HepG2 (cell line): ENCODE measurements around the gene CDH13. TPM values are rescaled to one million over a fixed set of nuclear protein-coding genes. Genes with fewer than 3 reads are reported as not detected.

Experiments
- ATAC-seq: fragments of 200-7000 bp; cut with Tn5 transposase; 3 replicates; pipeline ENCODE4 v1.9.1; 2020; ENCODE audit warnings: mild to moderate bottlenecking, moderate library complexity
- BruUV-seq: library from RNA; stranded (reverse); fragments of 400-500 nt; replicated peaks from 2 replicates; lab custom pipeline; 2021; lab: Mats Ljungman, UMichigan
- CTCF ChIA-PET: fragments of 300-600 bp; formaldehyde crosslinking; extraction: SDS; loops from one replicate; lab custom pipeline; 2021; ENCODE audit warnings: low total read pairs, inconsistent platforms, low intra/inter-chr PET ratio; lab: Yijun Ruan, JAX
- POLR2A ChIA-PET: fragments of 350-600 bp; sonication (Branson Sonifier 250); formaldehyde crosslinking; loops from one replicate; lab custom pipeline; 2020; ENCODE audit warnings: antibody characterized with exemption, inconsistent platforms; lab: Yijun Ruan, JAX
- DNase-seq: peaks from one replicate; pipeline ENCODE4 v3.0.0-alpha.2; 2015; ENCODE audit warnings: low spot score
- FAIRE-seq: peaks from 3 replicates; lab custom pipeline; 2011; peaks lifted over from hg19 to GRCh38; lab: Jason Lieb, UNC
- H2AFZ ChIP-seq: one replicate; pipeline ENCODE4 v1.6.1; 2011; ENCODE audit warnings: low read length, inconsistent platforms
- H3K27ac ChIP-seq: fragments of 300-600 bp; 3 replicates; pipeline ENCODE4 v1.8.0; 2011; ENCODE audit warnings: mixed run types, mild to moderate bottlenecking, mixed read lengths, low read length, inconsistent platforms; ENCODE audit not compliant: insufficient read depth; ENCODE audit errors: extremely low read length
- H3K27me3 ChIP-seq, 2 experiments: fragments of 200-600 bp in 1 of 2; 2 replicates in 1 of 2; 3 replicates in 1 of 2; pipeline versions ENCODE4 v1.6.0 to v1.8.0; 2011; ENCODE audit warnings: low read length in 2 of 2, mild to moderate bottlenecking in 2 of 2, moderate library complexity in 2 of 2, inconsistent platforms in 1 of 2; ENCODE audit not compliant: insufficient read depth in 2 of 2, control insufficient read depth in 1 of 2
- H3K36me3 ChIP-seq, 2 experiments: fragments of 200-600 bp in 1 of 2; replicated peaks in 1 of 2; 2 replicates in 1 of 2; 3 replicates in 1 of 2; pipeline versions ENCODE4 v1.5.1 to v1.8.0; 2011; ENCODE audit warnings: low read length in 2 of 2, inconsistent platforms in 1 of 2; ENCODE audit not compliant: insufficient read depth in 2 of 2, control insufficient read depth in 1 of 2
- H3K4me1 ChIP-seq: 2 replicates; pipeline ENCODE4 v1.5.1; 2012; ENCODE audit warnings: low read length, inconsistent platforms; ENCODE audit not compliant: insufficient read depth
- H3K4me2 ChIP-seq: 2 replicates; pipeline ENCODE4 v1.6.0; 2011; ENCODE audit warnings: low read depth, low read length, inconsistent platforms
- H3K4me3 ChIP-seq, 3 experiments: fragments of 200-600 bp in 1 of 3; sonication (generic), shearing (Covaris generic) in 1 of 3; replicated peaks in 1 of 3; 2 replicates each; pipeline ENCODE4 v1.5.1; 2011 to 2016; ENCODE audit warnings: low read length in 3 of 3, inconsistent platforms in 2 of 3, low read depth in 2 of 3, mild to moderate bottlenecking in 2 of 3, control low read depth in 1 of 3, mixed read lengths in 1 of 3; ENCODE audit not compliant: insufficient read depth in 1 of 3
- H3K79me2 ChIP-seq: one replicate; pipeline ENCODE4 v1.6.1; 2011; ENCODE audit warnings: low read length, inconsistent platforms; ENCODE audit not compliant: insufficient read depth
- H3K9ac ChIP-seq: 2 replicates; pipeline ENCODE4 v1.6.0; 2011; ENCODE audit warnings: mild to moderate bottlenecking, low read depth, low read length, inconsistent platforms; ENCODE audit not compliant: insufficient read depth
- H3K9me3 ChIP-seq: 2 replicates; pipeline ENCODE4 v1.5.1; 2012; ENCODE audit warnings: mild to moderate bottlenecking, low read length
- H4K20me1 ChIP-seq: 2 replicates; pipeline ENCODE4 v1.6.0; 2011; ENCODE audit warnings: inconsistent platforms, mild to moderate bottlenecking, low read length, moderate library complexity; ENCODE audit not compliant: insufficient read depth
- ASH2L ChIP-seq: fragments of 300-600, 200-600 bp; sonication (generic); IDR thresholded peaks from 2 replicates; pipeline ENCODE4 v1.7.0; 2017; ENCODE audit warnings: low read depth, mild to moderate bottlenecking, moderate library complexity, mixed read lengths, low read length; ENCODE audit not compliant: insufficient read length
- CHCHD3 ChIP-seq: sonication (generic); formaldehyde crosslinking; IDR thresholded peaks from 2 replicates; pipeline ENCODE4 v1.8.0; 2022; ENCODE audit warnings: mild to moderate bottlenecking, missing genetic modification reagents, moderate library complexity
- ETV5 ChIP-seq: IDR thresholded peaks from 2 replicates; pipeline ENCODE4 v1.6.1; 2018; ENCODE audit warnings: missing biosample characterization, missing genetic modification reagents, inconsistent platforms, borderline replicate concordance
- GMEB1 ChIP-seq: sonication (generic); formaldehyde crosslinking; IDR thresholded peaks from 2 replicates; pipeline ENCODE4 v1.5.1; 2020; ENCODE audit warnings: missing genetic modification reagents, mild to moderate bottlenecking, borderline replicate concordance
- JDP2 ChIP-seq: sonication (generic); formaldehyde crosslinking; IDR thresholded peaks from 2 replicates; pipeline ENCODE4 v1.8.1; 2022; ENCODE audit warnings: missing genetic modification reagents, borderline replicate concordance
- KLF13 ChIP-seq: sonication (generic); formaldehyde crosslinking; IDR thresholded peaks from 2 replicates; pipeline ENCODE4 v1.4.0; 2020; ENCODE audit warnings: mild to moderate bottlenecking, missing genetic modification reagents
- MEIS2 ChIP-seq: sonication (generic); formaldehyde crosslinking; IDR thresholded peaks from 2 replicates; pipeline ENCODE4 v1.9.0; 2021; ENCODE audit warnings: mild to moderate bottlenecking, missing genetic modification reagents
- NCOA1 ChIP-seq: sonication (generic); formaldehyde crosslinking; IDR thresholded peaks from 2 replicates; pipeline ENCODE4 v1.9.0; 2021; ENCODE audit warnings: missing genetic modification reagents
- NFIC ChIP-seq: IDR thresholded peaks from 2 replicates; pipeline ENCODE4 v1.6.1; 2012; ENCODE audit warnings: mild to moderate bottlenecking, low read length, inconsistent platforms
- SCMH1 ChIP-seq: sonication (generic); formaldehyde crosslinking; IDR thresholded peaks from 2 replicates; pipeline ENCODE4 v1.9.0; 2021; ENCODE audit warnings: missing genetic modification reagents, mild to moderate bottlenecking, borderline replicate concordance
- SMARCC2 ChIP-seq: fragments of 450-650 bp; IDR thresholded peaks from 2 replicates; pipeline ENCODE4 v1.6.1; 2017; ENCODE audit warnings: antibody characterized with exemption, mild to moderate bottlenecking
- SP140L ChIP-seq: sonication (generic); formaldehyde crosslinking; IDR thresholded peaks from 2 replicates; pipeline ENCODE4 v1.4.0; 2020; ENCODE audit warnings: missing genetic modification reagents, borderline replicate concordance
- SRY ChIP-seq: sonication (generic); formaldehyde crosslinking; IDR thresholded peaks from 2 replicates; pipeline ENCODE4 v1.8.0; 2022; ENCODE audit warnings: mild to moderate bottlenecking, missing genetic modification reagents
- ZBTB37 ChIP-seq: sonication (generic); formaldehyde crosslinking; IDR thresholded peaks from 2 replicates; pipeline ENCODE4 v1.4.0; 2020; ENCODE audit warnings: mild to moderate bottlenecking, missing genetic modification reagents
- ZNF33A ChIP-seq: sonication (generic); formaldehyde crosslinking; IDR thresholded peaks from 2 replicates; pipeline ENCODE4 v1.5.1; 2020; ENCODE audit warnings: missing genetic modification reagents, mild to moderate bottlenecking, moderate library complexity, borderline replicate concordance
- WGBS: methylation state at CpG from one replicate; pipeline ENCODE4 v1.1.6; 2017; ENCODE audit warnings: low lambda C conversion rate; 5-methylcytosine and 5-hydroxymethylcytosine counted together
- in situ Hi-C: cut with HindIII; loops from 2 replicates; pipeline ENCODE4 v1.10.0; 2017; ENCODE audit warnings: low pct_unique_long_range_greater_than_20kb; ENCODE audit not compliant: extremely low pct_ligation_motif_present
- intact Hi-C: fragments of 100-400 bp; cut with micrococcal nuclease; formaldehyde crosslinking; loops from one replicate; pipeline ENCODE4 v1.10.0; 2022; ENCODE audit not compliant: unreplicated experiment
- polyA plus RNA-seq, 8 experiments: library from polyadenylated mRNA; depleted of rRNA in 3 of 8; stranded (reverse) in 7 of 8; unstranded in 1 of 8; fragments of >200 nt; fragmentation: Illumina TruSeq in 4 of 8; extraction: Trizol in 4 of 8; gene quantifications; 2 replicates each; pipeline versions ENCODE4 v1.2.1 to v1.2.3, GENCODE V29; 2011 to 2016; ENCODE audit warnings: low read depth in 4 of 8, missing spikeins in 1 of 8, mixed read lengths in 1 of 8; ENCODE audit not compliant: insufficient read depth in 1 of 8
- total RNA-seq, 5 experiments: library from RNA; depleted of rRNA; stranded (reverse); fragments of >200 nt; fragmentation: Illumina TruSeq; extraction: Trizol; gene quantifications; 2 replicates each; pipeline ENCODE4 v1.2.3, GENCODE V29; 2016; ENCODE audit warnings: low read depth in 1 of 5

Gene CDH13
- total and polyA plus RNA-seq, 2 of the 13 experiments (the other 11 are each of a cell fraction or from before 2014, with no cell fraction given), result not detected

GRCh38 chr16:83438326-83438725 lies 811.6 kb downstream of the CDH13 start (continued):
- no peak for TF ChIP-seq JDP2 (CRISPR knock-in tag)
- TF ChIP-seq NFIC, result no peak

- Histone ChIP-seq H4K20me1 (no peaks in the 10 kb centered on the region), H3K9ac (no peak overlapping the region), H3K4me2 (no peak overlapping the region), H3K4me3 (no peak overlapping the region), H3K4me1 (no peaks in the 10 kb centered on the region), H3K79me2 (no peaks in the 10 kb centered on the region), H3K36me3 (no peaks in the 10 kb centered on the region), H3K9me3 (no peaks in the 10 kb centered on the region), H3K27ac (no peak overlapping the region), H3K27me3 (peaks cover 0 to 4% of the 10 kb centered on the region in 2 experiments; a peak in 1 of 5 replicates), H2AFZ (no peak overlapping the region)
- CTCF ChIA-PET, result no interaction called here
- ATAC-seq (no peak), FAIRE-seq (no peak), DNase-seq (no peak)
- POLR2A ChIA-PET, result no interaction called here
- WGBS, result 31% methylated on average over 6 of the region's 6 CpGs
- TF ChIP-seq ZNF33A (CRISPR knock-in tag) (no peak), GMEB1 (CRISPR knock-in tag) (no peak), KLF13 (CRISPR knock-in tag) (no peak)
- BruUV-seq, result no TSS peak
- in situ Hi-C loops (no loop called here), intact Hi-C loops (no loop called here)
Observed at GRCh38 chr16:83439412-83439811, 812.6 kb downstream of the CDH13 start.

GRCh38 chr16:83441517-83441916 lies 814.7 kb downstream of the CDH13 start:
- no peaks in the 10 kb centered on the region for H3K9me3 ChIP-seq
- no peak for TF ChIP-seq SMARCC2
- TF ChIP-seq SP140L (CRISPR knock-in tag), result no peak
- no peak for TF ChIP-seq ZBTB37 (CRISPR knock-in tag)
- TF ChIP-seq MEIS2 (CRISPR knock-in tag), result no peak
- no peak for TF ChIP-seq NCOA1
- TF ChIP-seq SRY (CRISPR knock-in tag), result no peak
- no peak for TF ChIP-seq SCMH1 (CRISPR knock-in tag)
- TF ChIP-seq CHCHD3, result no peak
- no peak for TF ChIP-seq ETV5
- no peak for TF ChIP-seq ASH2L
- TF ChIP-seq, all 625 proteins: peak for 0
- 0% methylated on average over 4 of the region's 4 CpGs for WGBS
- H3K4me1 ChIP-seq, result no peaks in the 10 kb centered on the region
- H3K4me3 ChIP-seq, result no peak overlapping the region
- no peak overlapping the region for H3K9ac ChIP-seq
- H3K79me2 ChIP-seq, result no peaks in the 10 kb centered on the region
- BruUV-seq, result no TSS peak
- DNase-seq (no peak), FAIRE-seq (no peak), ATAC-seq (no peak)
- no peak overlapping the region for H3K27ac ChIP-seq
- CTCF ChIA-PET, result no interaction called here
- POLR2A ChIA-PET, result no interaction called here
- in situ Hi-C loops, result no loop called here
- no peaks in the 10 kb centered on the region for H4K20me1 ChIP-seq
- intact Hi-C loops, result no loop called here
- no peak overlapping the region for H2AFZ ChIP-seq
- H3K4me2 ChIP-seq, result no peak overlapping the region
- H3K27me3 ChIP-seq, result no peaks in the 10 kb centered on the region; a peak in 1 of 5 replicates
- no peaks in the 10 kb centered on the region for H3K36me3 ChIP-seq
